Ovary (tissue), 9 donors: ENCODE measurements around the gene MAN1C1. TPM values are rescaled to one million over a fixed set of nuclear protein-coding genes. Genes with fewer than 3 reads are reported as not detected.

Experiments used
- DNase-seq, 5 donors: peaks; one replicate each; pipeline ENCODE4 v3.0.0-alpha.2; 2019 to 2020
- H3K27ac ChIP-seq, 2 donors: fragments of 200-600 bp; one replicate each; pipeline versions ENCODE4 v1.5.1 to v1.8.0; 2019 to 2022
- H3K27me3 ChIP-seq: fragments of 200-600 bp; one replicate; pipeline ENCODE4 v1.8.0; 2022
- H3K36me3 ChIP-seq: fragments of 200-600 bp; sonication (generic); one replicate; pipeline ENCODE4 v1.5.1; 2019
- H3K4me1 ChIP-seq: one replicate; pipeline ENCODE4 v1.8.1; 2013; ENCODE audit warnings: mild to moderate bottlenecking, moderate library complexity; ENCODE audit not compliant: insufficient read depth
- H3K4me3 ChIP-seq: fragments of 200-600 bp; sonication (generic); one replicate; pipeline ENCODE4 v1.5.1; 2017
- H3K9me3 ChIP-seq, 2 donors: fragments of 200-600 bp in 1 of 2; sonication (generic) in 1 of 2; one replicate each; pipeline versions ENCODE4 v1.5.1 to v1.8.1; 2013 to 2019; ENCODE audit warnings: mild to moderate bottlenecking in 1 of 2, moderate library complexity in 1 of 2
- CTCF ChIP-seq, 3 donors: fragments of 450-650 bp in 2 of 3; fragments of 200-600 bp in 1 of 3; IDR thresholded peaks; one replicate each; pipeline versions ENCODE4 v1.5.1 to v1.8.0; 2016 to 2022; ENCODE audit warnings: antibody characterized with exemption in 3 of 3, mild to moderate bottlenecking in 1 of 3
- EP300 ChIP-seq: sonication (generic); formaldehyde crosslinking; IDR thresholded peaks from one replicate; pipeline ENCODE4 v1.6.1; 2017; ENCODE audit warnings: antibody characterized with exemption
- POLR2A ChIP-seq: fragments of 450-650 bp; IDR thresholded peaks from one replicate; pipeline ENCODE4 v1.6.1; 2017; ENCODE audit warnings: antibody characterized with exemption, mild to moderate bottlenecking, moderate library complexity
- WGBS, 3 donors: extraction: QIAGEN DNeasy Blood & Tissue Kit in 1 of 3; methylation state at CpG; one replicate each; pipeline versions ENCODE4 v1.1.5 to v1.1.7; 2013 to 2017; 5-methylcytosine and 5-hydroxymethylcytosine counted together
- intact Hi-C, 4 donors: fragments of 100-400 bp; cut with DNase I; formaldehyde crosslinking; loops; one replicate each; pipeline versions ENCODE4 v1.11.0 to v1.15.1; 2022 to 2023
- polyA plus RNA-seq, 2 donors: library from polyadenylated mRNA; stranded (reverse); fragments of 200-250 nt in 1 of 2; fragments of 350-450 nt in 1 of 2; fragmentation: Illumina TruSeq in 1 of 2; extraction: RNeasy Lipid Tissue Mini Kit (QIAGEN cat#74804) in 1 of 2; gene quantifications; one replicate each; pipeline ENCODE4 v1.2.3, GENCODE V29; 2013 to 2014
- total RNA-seq, 7 donors: library from RNA; depleted of rRNA in 2 of 7; stranded (reverse); fragments of >200 nt in 2 of 7; fragmentation: NEBNext Ultra II Directional in 3 of 7; extraction: Animal tissue kit (Norgen Biotek cat#: 25700) in 3 of 7; gene quantifications; one replicate each; pipeline versions ENCODE4 v1.1.0 to v1.2.4, GENCODE V29; 2016 to 2023
- donor health status: DM: no; HTN: no; CAD: no; lungs with moderate emphysema.
- donor health status: DM: no; HTN: no; CAD: no.
- donor health status: Bipolar disorder and iron deficiency.
- donor health status: DM: yes; HTN: yes; CAD: no.
- donor health status: DM: no; HTN: no; CAD: no.
- donor health status: DM: yes; HTN: yes; CAD: no.

Gene MAN1C1
- total and polyA plus RNA-seq, 9 donors, result 18.0 to 59.2 (median 33.1) TPM

- Histone ChIP-seq H3K27ac (no peak overlapping the region), H3K27me3 (no peaks in the 10 kb centered on the region), H3K4me1 (peaks cover 5% of the 10 kb centered on the region), H3K36me3 (no peaks in the 10 kb centered on the region), H3K4me3 (no peak overlapping the region), H3K9me3 (no peaks in the 10 kb centered on the region)
- TF ChIP-seq EP300, result no peak
- TF ChIP-seq CTCF (IDR thresholded peaks at IDR 0.05), result peak; percentile 69 to 74 (median 69)
- DNase-seq, result peak; percentile 79 to 90 (median 89)
- intact Hi-C loops, result loop anchor here (1.0 to 10.0 kb wide), 7 partner anchors 52 to 1385 kb away; partner anchors contain the start of gene STPG1 (in 1 of the 4)
- WGBS, 3 donors, result 6% methylated on average over 17 to 19 of the region's 19 CpGs
These were observed 180.3 kb downstream of the MAN1C1 start for GRCh38 chr1:25796811-25797458.

- Histone ChIP-seq H3K4me3 (no peak overlapping the region), H3K9me3 (no peaks in the 10 kb centered on the region), H3K36me3 (no peaks in the 10 kb centered on the region), H3K27me3 (no peaks in the 10 kb centered on the region), H3K4me1 (peaks cover 5% of the 10 kb centered on the region), H3K27ac (no peak overlapping the region)
- DNase-seq, result no peak
- WGBS, 3 donors, result 72 to 99% (median 79%) methylated on average over 5 to 8 of the region's 8 CpGs
- intact Hi-C loops, result loop anchor here (1.0 to 10.0 kb wide), 7 partner anchors 53 to 1386 kb away; partner anchors contain the start of gene STPG1 (in 1 of the 4)
- no peak for TF ChIP-seq EP300
- TF ChIP-seq POLR2A, result no peak
- TF ChIP-seq CTCF (IDR thresholded peaks at IDR 0.05), result no peak
These were observed 181.3 kb downstream of the MAN1C1 start for GRCh38 chr1:25797939-25798338.

GRCh38 chr1:25798666-25799351 is 182.2 kb downstream of the MAN1C1 start:
- Histone ChIP-seq H3K9me3 (no peaks in the 10 kb centered on the region), H3K27ac (no peak overlapping the region), H3K4me1 (peaks cover 5% of the 10 kb centered on the region), H3K36me3 (no peaks in the 10 kb centered on the region), H3K27me3 (no peaks in the 10 kb centered on the region), H3K4me3 (no peak overlapping the region)
- no peak for DNase-seq
- no peak for TF ChIP-seq POLR2A
- no peak for TF ChIP-seq CTCF (IDR thresholded peaks at IDR 0.05)
- TF ChIP-seq EP300, result no peak
- intact Hi-C loops, result loop anchor here in 3 of 4 donors (5.0 to 10.0 kb wide), 5 partner anchors 54 to 1387 kb away; partner anchors contain the start of gene STPG1 (in 1 of the 3)
- WGBS, 3 donors, result 71 to 81% (median 75%) methylated on average over 8 of the region's 8 CpGs

- H3K4me1 ChIP-seq, result peaks cover 5% of the 10 kb centered on the region
- WGBS, 3 donors, result 13 to 22% (median 18%) methylated on average over 12 of the region's 12 CpGs
- peak in 1 of 5 donors; percentile 63 for DNase-seq
- intact Hi-C loops, result loop anchor here in 3 of 4 donors (5.0 to 10.0 kb wide), 5 partner anchors 55 to 1387 kb away; partner anchors contain the start of gene STPG1 (in 1 of the 3)
- peak overlapping the region in 1 of 2 donors; percentile 59 for H3K27ac ChIP-seq
- TF ChIP-seq EP300 (no peak), POLR2A (no peak), CTCF (IDR thresholded peaks at IDR 0.05) (no peak)
- H3K9me3 ChIP-seq, result no peaks in the 10 kb centered on the region
- no peaks in the 10 kb centered on the region for H3K36me3 ChIP-seq
- peak overlapping the region; percentile 32 for H3K4me3 ChIP-seq
- no peaks in the 10 kb centered on the region for H3K27me3 ChIP-seq
These were observed 182.9 kb downstream of the MAN1C1 start for GRCh38 chr1:25799352-25799934.
